Neuronal stem cell (in vitro differentiated cells): ENCODE measurements around the gene TANK.

Experiments used
- DNase-seq: peaks from one replicate; pipeline ENCODE4 v3.0.0-alpha.2; 2013; ENCODE audit warnings: low spot score
- H2AFZ ChIP-seq: one replicate; pipeline ENCODE4 v1.6.1; 2013; ENCODE audit warnings: mild to moderate bottlenecking, low read length, inconsistent platforms
- H2AK5ac ChIP-seq: 2 replicates; pipeline ENCODE4 v1.6.1; 2013; ENCODE audit warnings: low read depth, mild to moderate bottlenecking, inconsistent platforms, low read length, moderate library complexity, mixed read lengths
- H2BK120ac ChIP-seq: 2 replicates; pipeline ENCODE4 v1.6.1; 2013; ENCODE audit warnings: low read depth, mild to moderate bottlenecking, inconsistent platforms, low read length, moderate library complexity, mixed read lengths
- H2BK12ac ChIP-seq: one replicate; pipeline ENCODE4 v1.6.1; 2013; ENCODE audit warnings: low read length, inconsistent platforms
- H2BK15ac ChIP-seq: 2 replicates; pipeline ENCODE4 v1.6.1; 2013; ENCODE audit warnings: mild to moderate bottlenecking, low read length, inconsistent platforms, mixed read lengths
- H2BK5ac ChIP-seq: one replicate; pipeline ENCODE4 v1.6.1; 2013; ENCODE audit warnings: inconsistent platforms, mild to moderate bottlenecking, low read length, moderate library complexity
- H3K14ac ChIP-seq: one replicate; pipeline ENCODE4 v1.6.1; 2013; ENCODE audit warnings: low read length, inconsistent platforms
- H3K18ac ChIP-seq: 2 replicates; pipeline ENCODE4 v1.6.1; 2013; ENCODE audit warnings: low read length, inconsistent platforms
- H3K23ac ChIP-seq: 2 replicates; pipeline ENCODE4 v1.6.1; 2013; ENCODE audit warnings: low read depth, mild to moderate bottlenecking, mixed read lengths, low read length, inconsistent platforms; ENCODE audit not compliant: poor library complexity
- H3K27ac ChIP-seq: replicated peaks from 3 replicates; pipeline ENCODE4 v1.5.1; 2013; ENCODE audit warnings: low read length, inconsistent platforms
- H3K27me3 ChIP-seq, 3 experiments: 2 replicates each; pipeline ENCODE4 v1.6.1; 2013; ENCODE audit warnings: low read length in 3 of 3, mild to moderate bottlenecking in 2 of 3, inconsistent platforms in 1 of 3, low read depth in 1 of 3, mixed read lengths in 1 of 3, moderate library complexity in 1 of 3; ENCODE audit not compliant: control insufficient read depth in 3 of 3, insufficient read depth in 3 of 3
- H3K36me3 ChIP-seq, 2 donors: replicated peaks in 1 of 2; 2 replicates each; pipeline ENCODE4 v1.6.1; 2013; ENCODE audit warnings: low read length in 2 of 2; ENCODE audit not compliant: control insufficient read depth in 2 of 2, insufficient read depth in 2 of 2
- H3K4ac ChIP-seq: 2 replicates; pipeline ENCODE4 v1.6.1; 2013; ENCODE audit warnings: inconsistent platforms, mild to moderate bottlenecking, low read length, moderate library complexity
- H3K4me1 ChIP-seq, 2 donors: 1 replicate in 1 of 2; 2 replicates in 1 of 2; pipeline ENCODE4 v1.6.1; 2013; ENCODE audit warnings: low read length in 2 of 2, low read depth in 1 of 2; ENCODE audit not compliant: control insufficient read depth in 2 of 2, insufficient read depth in 1 of 2
- H3K4me2 ChIP-seq: one replicate; pipeline ENCODE4 v1.6.1; 2013; ENCODE audit warnings: mild to moderate bottlenecking, low read length, inconsistent platforms; ENCODE audit not compliant: insufficient read depth, poor library complexity, severe bottlenecking
- H3K4me3 ChIP-seq, 2 donors: 2 replicates each; pipeline ENCODE4 v1.5.1; 2013; ENCODE audit warnings: low read length in 2 of 2, mild to moderate bottlenecking in 2 of 2, inconsistent platforms in 1 of 2, moderate library complexity in 1 of 2
- H3K79me1 ChIP-seq: one replicate; pipeline ENCODE4 v1.6.1; 2013; ENCODE audit warnings: low read depth, mild to moderate bottlenecking, inconsistent platforms, low read length, moderate library complexity
- H3K9ac ChIP-seq: one replicate; pipeline ENCODE4 v1.6.1; 2013; ENCODE audit warnings: mild to moderate bottlenecking, low read depth, low read length, inconsistent platforms; ENCODE audit not compliant: poor library complexity
- H3K9me3 ChIP-seq, 2 donors: replicated peaks in 1 of 2; 2 replicates each; pipeline versions ENCODE3 to v1.6.1; 2013; ENCODE audit warnings: low read length in 2 of 2, mild to moderate bottlenecking in 2 of 2, inconsistent platforms in 1 of 2, low read depth in 1 of 2, mixed read lengths in 1 of 2, moderate library complexity in 1 of 2; ENCODE audit not compliant: control insufficient read depth in 2 of 2, insufficient read depth in 1 of 2
- H4K8ac ChIP-seq: one replicate; pipeline ENCODE4 v1.6.1; 2013; ENCODE audit warnings: low read depth, mild to moderate bottlenecking, inconsistent platforms, low read length, moderate library complexity
- H4K91ac ChIP-seq: one replicate; pipeline ENCODE4 v1.6.1; 2013; ENCODE audit warnings: low read length, low read depth, mild to moderate bottlenecking, inconsistent platforms; ENCODE audit not compliant: poor library complexity
- WGBS, 2 donors: extraction: QIAGEN DNeasy Blood & Tissue Kit; methylation state at CpG; one replicate each; pipeline ENCODE4 v1.1.7; 2013; ENCODE audit warnings: missing lambda C conversion rate in 2 of 2, mixed read lengths in 1 of 2; ENCODE audit not compliant: insufficient read length in 2 of 2, insufficient replicate concordance in 1 of 2; ENCODE audit errors: extremely low coverage in 2 of 2; 5-methylcytosine and 5-hydroxymethylcytosine counted together

Gene TANK

GRCh38 chr2:161152302-161152701 is 7.9 kb upstream of the TANK start:
- Histone ChIP-seq H3K4ac (no peak overlapping the region), H3K27ac (no peak overlapping the region), H2BK15ac (no peak overlapping the region), H3K4me3 (no peak overlapping the region), H2AK5ac (no peak overlapping the region), H3K36me3 (no peaks in the 10 kb centered on the region), H3K4me2 (no peak overlapping the region), H3K79me1 (no peaks in the 10 kb centered on the region), H2AFZ (no peak overlapping the region), H4K8ac (no peak overlapping the region), H3K14ac (no peak overlapping the region), H2BK120ac (no peak overlapping the region), H3K18ac (no peak overlapping the region), H3K4me1 (no peaks in the 10 kb centered on the region), H2BK5ac (no peak overlapping the region), H4K91ac (no peak overlapping the region), H3K23ac (no peak overlapping the region), H2BK12ac (no peak overlapping the region), H3K27me3 (no peaks in the 10 kb centered on the region), H3K9me3 (peaks cover 0 to 15% of the 10 kb centered on the region in 2 donors), H3K9ac (no peak overlapping the region)
- DNase-seq: no peak

- Histone ChIP-seq H3K18ac (no peak overlapping the region), H3K23ac (no peak overlapping the region), H3K9me3 (no peaks in the 10 kb centered on the region), H3K4me2 (no peak overlapping the region), H2AK5ac (no peak overlapping the region), H3K9ac (no peak overlapping the region), H2BK12ac (no peak overlapping the region), H3K79me1 (peaks cover 1% of the 10 kb centered on the region), H3K4me1 (peaks cover 0 to 4% of the 10 kb centered on the region in 2 donors), H3K27ac (no peak overlapping the region), H2BK120ac (no peak overlapping the region), H3K14ac (no peak overlapping the region), H3K4ac (no peak overlapping the region), H3K27me3 (no peaks in the 10 kb centered on the region), H3K4me3 (no peak overlapping the region), H2BK5ac (no peak overlapping the region), H2BK15ac (no peak overlapping the region), H4K8ac (no peak overlapping the region), H3K36me3 (peaks cover 1 to 14% of the 10 kb centered on the region in 2 donors), H4K91ac (no peak overlapping the region), H2AFZ (peak overlapping the region; percentile 81)
- WGBS, 2 donors: no CpG with 5 or more reads among the region's 2 CpGs
- DNase-seq: no peak
Measured at GRCh38 chr2:161158882-161159281, 1.3 kb upstream of the TANK start.

GRCh38 chr2:161159456-161160225 is 587 bp upstream of the TANK start:
- Histone ChIP-seq H2BK12ac (no peak overlapping the region), H3K4me1 (peaks cover 0 to 4% of the 10 kb centered on the region in 2 donors), H3K4me2 (no peak overlapping the region), H3K27ac (no peak overlapping the region), H2AK5ac (no peak overlapping the region), H2BK5ac (no peak overlapping the region), H3K36me3 (peaks cover 1 to 21% of the 10 kb centered on the region in 2 donors), H3K9me3 (no peaks in the 10 kb centered on the region), H3K4me3 (peak overlapping the region in 1 of 2 donors; percentile 74), H4K91ac (no peak overlapping the region), H2AFZ (peak overlapping the region; percentile 81), H3K9ac (no peak overlapping the region), H3K4ac (no peak overlapping the region), H3K79me1 (peaks cover 1% of the 10 kb centered on the region), H3K14ac (no peak overlapping the region), H4K8ac (no peak overlapping the region), H3K18ac (no peak overlapping the region), H2BK15ac (no peak overlapping the region), H2BK120ac (no peak overlapping the region), H3K23ac (no peak overlapping the region), H3K27me3 (no peaks in the 10 kb centered on the region)
- no CpG with 5 or more reads among the region's 9 CpGs for WGBS, 2 donors
- DNase-seq: no peak

- Histone ChIP-seq H3K27ac (no peak overlapping the region), H3K27me3 (no peaks in the 10 kb centered on the region), H3K4me1 (peaks cover 0 to 4% of the 10 kb centered on the region in 2 donors), H4K8ac (no peak overlapping the region), H2BK5ac (no peak overlapping the region), H2AK5ac (no peak overlapping the region), H3K18ac (no peak overlapping the region), H2BK120ac (no peak overlapping the region), H3K4me3 (peak overlapping the region; percentile 74 to 88), H2AFZ (peak overlapping the region; percentile 88), H2BK12ac (no peak overlapping the region), H3K4me2 (peak overlapping the region; percentile 68), H2BK15ac (no peak overlapping the region), H3K79me1 (peaks cover 1% of the 10 kb centered on the region), H3K9ac (peak overlapping the region; percentile 93), H3K14ac (no peak overlapping the region), H3K23ac (no peak overlapping the region), H3K4ac (no peak overlapping the region), H4K91ac (no peak overlapping the region), H3K9me3 (no peaks in the 10 kb centered on the region), H3K36me3 (peaks cover 1 to 33% of the 10 kb centered on the region in 2 donors)
- WGBS, 2 donors: no CpG with 5 or more reads among the region's 13 CpGs
- no peak for DNase-seq
Measured at GRCh38 chr2:161161074-161161706, 962 bp downstream of the TANK start.
